CD4-positive, CD25-positive, alpha-beta regulatory T cell (primary cell): ENCODE data around the gene MRPS27. TPM values are rescaled to one million over a fixed set of nuclear protein-coding genes. Genes with fewer than 3 reads are reported as not detected.
"Not testable (repeated sequence)": the region's sequence is repeated elsewhere in the genome, so short reads cannot be mapped to it uniquely, and the experiment has no call there.

Experiments
- ATAC-seq, 2 donors: fragments of 150-1000 bp; cut with Tn5 transposase; one replicate each; pipeline ENCODE4 v1.10.0; 2021; ENCODE audit warnings: low read depth in 2 of 2, moderate number of reproducible peaks in 2 of 2, moderate library complexity in 1 of 2
- DNase-seq, 3 donors: peaks; one replicate each; pipeline versions ENCODE4 v3.0.0 to v3.0.0-alpha.2; 2012 to 2022; ENCODE audit warnings: mixed read lengths in 1 of 3
- H3K27ac ChIP-seq: one replicate; pipeline ENCODE4 v1.7.0; 2013; ENCODE audit warnings: mild to moderate bottlenecking, low read length; ENCODE audit not compliant: insufficient read depth, poor library complexity, severe bottlenecking
- H3K27me3 ChIP-seq: one replicate; pipeline ENCODE4 v1.7.0; 2013; ENCODE audit warnings: low read length; ENCODE audit not compliant: control insufficient read depth, insufficient read depth
- H3K36me3 ChIP-seq: one replicate; pipeline ENCODE4 v1.7.0; 2013; ENCODE audit warnings: mild to moderate bottlenecking, low read length, moderate library complexity; ENCODE audit not compliant: control insufficient read depth, insufficient read depth
- H3K4me1 ChIP-seq: 2 replicates; pipeline ENCODE4 v1.7.0; 2013; ENCODE audit warnings: mild to moderate bottlenecking, low read length; ENCODE audit not compliant: insufficient read depth, control insufficient read depth, poor library complexity, severe bottlenecking
- H3K4me3 ChIP-seq: one replicate; pipeline ENCODE4 v1.7.0; 2013; ENCODE audit warnings: low read depth, mild to moderate bottlenecking, low read length, moderate library complexity
- H3K9me3 ChIP-seq, 2 experiments: 1 replicate in 1 of 2; 2 replicates in 1 of 2; pipeline ENCODE4 v1.7.0; 2013; ENCODE audit warnings: low read length in 2 of 2, mild to moderate bottlenecking in 1 of 2, moderate library complexity in 1 of 2; ENCODE audit not compliant: control insufficient read depth in 2 of 2
- H3K27ac Mint-ChIP-seq, 3 donors: one replicate each; pipeline ENCODE4 v1.8.0; 2020 to 2022; ENCODE audit warnings: mild to moderate bottlenecking in 3 of 3, mixed read lengths in 3 of 3, moderate library complexity in 2 of 3
- H3K27me3 Mint-ChIP-seq: one replicate; pipeline ENCODE4 v1.8.0; 2022; ENCODE audit warnings: mild to moderate bottlenecking, mixed read lengths
- H3K36me3 Mint-ChIP-seq: one replicate; pipeline ENCODE4 v1.8.0; 2020; ENCODE audit warnings: mixed read lengths
- H3K4me1 Mint-ChIP-seq, 4 donors: one replicate each; pipeline ENCODE4 v1.8.0; 2020 to 2022; ENCODE audit warnings: mixed read lengths in 4 of 4, mild to moderate bottlenecking in 1 of 4
- H3K4me3 Mint-ChIP-seq, 4 donors: one replicate each; pipeline ENCODE4 v1.8.0; 2020 to 2022; ENCODE audit warnings: mild to moderate bottlenecking in 4 of 4, mixed read lengths in 4 of 4, moderate library complexity in 3 of 4
- H3K9me3 Mint-ChIP-seq, 7 donors: one replicate each; pipeline ENCODE4 v1.8.0; 2020 to 2022; ENCODE audit warnings: mixed read lengths in 7 of 7, mild to moderate bottlenecking in 3 of 7, moderate library complexity in 2 of 7
- polyA plus RNA-seq, 4 donors: library from polyadenylated mRNA; unstranded; fragments of 300-500 nt; fragmentation: Illumina TruSeq; gene quantifications; one replicate each; pipeline ENCODE4 v1.2.3, GENCODE V29; 2021
- total RNA-seq: library from RNA; stranded (reverse); gene quantifications from one replicate; pipeline ENCODE4 v1.2.3, GENCODE V29; 2022

MRPS27 gene
- total and polyA plus RNA-seq, 5 donors from 2014 or later, result 36.2 to 53.1 (median 42.5) TPM

DNA sequence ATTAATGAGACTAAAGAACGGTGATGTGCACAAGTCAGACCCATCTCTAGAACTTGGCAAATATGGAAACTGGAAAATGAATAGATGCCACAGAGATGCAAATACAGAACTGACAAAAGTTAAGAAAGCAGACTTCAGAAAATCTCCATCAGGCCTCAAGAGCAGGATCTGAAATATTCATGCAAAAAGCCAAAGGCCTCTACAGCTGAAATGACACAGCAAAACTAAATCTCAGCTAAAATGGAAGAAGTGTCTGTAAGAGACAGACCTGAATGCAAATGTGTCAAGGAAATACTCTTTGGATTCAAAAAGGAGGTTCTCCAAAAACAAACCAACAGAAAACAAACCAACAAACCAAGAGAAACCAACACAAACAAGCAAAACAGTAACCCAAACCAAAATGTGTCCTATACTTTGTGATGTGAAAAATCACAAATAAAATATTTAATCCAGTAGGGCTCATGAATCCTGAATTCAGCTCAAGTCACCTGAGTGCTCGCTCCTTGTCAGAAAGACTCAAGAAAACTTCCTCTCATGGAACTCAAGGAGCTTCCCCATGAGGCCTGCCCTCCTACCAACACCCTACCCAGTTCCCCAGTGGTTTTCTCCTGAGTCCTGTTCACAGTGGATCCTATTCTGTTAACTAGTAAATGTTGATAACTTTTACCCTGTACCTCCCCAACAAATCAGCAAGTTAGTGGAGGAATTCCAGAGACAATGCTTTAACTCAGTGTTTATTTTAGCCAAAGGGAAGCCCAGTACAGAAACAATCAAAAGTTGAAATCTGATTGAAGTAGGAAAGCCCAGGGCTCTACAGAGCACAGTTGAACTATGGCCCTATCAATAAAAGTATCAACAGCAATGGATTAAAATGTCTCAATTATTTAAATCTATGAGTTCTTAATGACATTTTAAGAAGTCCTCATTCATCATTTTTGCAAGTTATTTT, 14.6 kb downstream of the MRPS27 start:
- H3K27me3 Mint-ChIP-seq, result no peaks in the 10 kb centered on the region
- H3K36me3 Mint-ChIP-seq, result peaks cover 7% of the 10 kb centered on the region
- H3K27ac Mint-ChIP-seq, result peak overlapping the region in 1 of 3 donors; percentile 60
- H3K4me3 Mint-ChIP-seq, result peak overlapping the region in 2 of 4 donors; percentile 38 to 82
- H3K4me1 ChIP-seq, result peaks cover 14% of the 10 kb centered on the region
- H3K36me3 ChIP-seq, result peaks cover 14% of the 10 kb centered on the region
- DNase-seq, result no peak
- no peaks in the 10 kb centered on the region for H3K9me3 Mint-ChIP-seq
- no peak overlapping the region for H3K27ac ChIP-seq
- H3K4me3 ChIP-seq, result no peak overlapping the region
- H3K4me1 Mint-ChIP-seq, result peaks cover 26 to 36% (median 32%) of the 10 kb centered on the region in 4 donors
- no peaks in the 10 kb centered on the region for H3K27me3 ChIP-seq
- no peak for ATAC-seq
- no peaks in the 10 kb centered on the region for H3K9me3 ChIP-seq

- H3K36me3 ChIP-seq, result peaks cover 5% of the 10 kb centered on the region
- peaks cover 2% of the 10 kb centered on the region for H3K4me1 ChIP-seq
- Mint-ChIP-seq H3K9me3 (no peaks in the 10 kb centered on the region), H3K27me3 (no peaks in the 10 kb centered on the region), H3K4me1 (peaks cover 32 to 41% (median 36%) of the 10 kb centered on the region in 4 donors), H3K27ac (no peak overlapping the region), H3K4me3 (no peak overlapping the region), H3K36me3 (peaks cover 22% of the 10 kb centered on the region)
- no peaks in the 10 kb centered on the region for H3K9me3 ChIP-seq
- DNase-seq (no peak), ATAC-seq (no peak)
- H3K4me3 ChIP-seq, result no peak overlapping the region
- no peak overlapping the region for H3K27ac ChIP-seq
- no peaks in the 10 kb centered on the region for H3K27me3 ChIP-seq
These were observed 17.9 kb downstream of the MRPS27 start for GRCh38 chr5:72302171-72302570.

GRCh38 chr5:72301557-72301956, 18.5 kb downstream of the MRPS27 start:
- Histone ChIP-seq H3K36me3 (peaks cover 7% of the 10 kb centered on the region), H3K9me3 (no peaks in the 10 kb centered on the region), H3K4me3 (no peak overlapping the region), H3K27me3 (no peaks in the 10 kb centered on the region), H3K4me1 (no peaks in the 10 kb centered on the region), H3K27ac (no peak overlapping the region)
- DNase-seq, result no peak
- no peaks in the 10 kb centered on the region for H3K27me3 Mint-ChIP-seq
- H3K9me3 Mint-ChIP-seq, result no peaks in the 10 kb centered on the region
- peaks cover 28% of the 10 kb centered on the region for H3K36me3 Mint-ChIP-seq
- H3K4me1 Mint-ChIP-seq, result peaks cover 32 to 44% (median 37%) of the 10 kb centered on the region in 4 donors
- no peak overlapping the region for H3K27ac Mint-ChIP-seq
- no peak overlapping the region for H3K4me3 Mint-ChIP-seq
- no peak for ATAC-seq

- Mint-ChIP-seq H3K9me3 (no peaks in the 10 kb centered on the region), H3K4me3 (peak overlapping the region in 1 of 4 donors; percentile 22), H3K4me1 (peaks cover 31 to 44% (median 37%) of the 10 kb centered on the region in 4 donors), H3K27ac (no peak overlapping the region), H3K27me3 (no peaks in the 10 kb centered on the region), H3K36me3 (peaks cover 34% of the 10 kb centered on the region)
- DNase-seq (no peak), ATAC-seq (no peak)
- no peak overlapping the region for H3K4me3 ChIP-seq
- H3K9me3 ChIP-seq, result no peaks in the 10 kb centered on the region
- H3K27ac ChIP-seq, result no peak overlapping the region
- peaks cover 14% of the 10 kb centered on the region for H3K36me3 ChIP-seq
- no peaks in the 10 kb centered on the region for H3K27me3 ChIP-seq
- H3K4me1 ChIP-seq, result no peaks in the 10 kb centered on the region
These were observed 19.3 kb downstream of the MRPS27 start for GRCh38 chr5:72300590-72301339.

GRCh38 chr5:72298711-72299110, 21.3 kb downstream of the MRPS27 start:
- Histone ChIP-seq H3K4me1 (no peaks in the 10 kb centered on the region), H3K4me3 (no peak overlapping the region), H3K27me3 (no peaks in the 10 kb centered on the region), H3K36me3 (peaks cover 20% of the 10 kb centered on the region), H3K9me3 (no peaks in the 10 kb centered on the region), H3K27ac (no peak overlapping the region)
- Mint-ChIP-seq H3K4me1 (peaks cover 18 to 37% (median 27%) of the 10 kb centered on the region in 4 donors), H3K4me3 (no peak overlapping the region), H3K36me3 (peaks cover 45% of the 10 kb centered on the region), H3K27me3 (no peaks in the 10 kb centered on the region), H3K9me3 (no peaks in the 10 kb centered on the region), H3K27ac (no peak overlapping the region)
- DNase-seq (no peak), ATAC-seq (no peak)

DNA sequence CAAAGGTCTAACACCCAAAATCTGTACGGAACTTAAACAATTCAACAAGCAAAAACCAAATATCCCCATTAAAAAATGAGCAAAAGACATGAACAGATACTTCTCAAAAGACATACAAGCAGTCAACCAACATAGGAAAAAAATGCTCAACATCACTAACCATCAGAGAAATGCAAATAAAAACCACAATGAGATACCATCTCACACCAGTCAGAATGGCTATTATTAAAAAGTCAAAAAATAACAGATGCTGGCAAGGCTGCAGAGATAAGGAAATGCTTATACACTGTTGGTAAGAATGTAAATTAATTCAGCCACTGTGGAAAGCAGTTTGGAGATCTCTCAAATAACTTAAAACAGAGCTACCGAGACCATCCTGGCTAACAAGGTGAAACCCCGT, 21.9 kb downstream of the MRPS27 start:
- H3K9me3 Mint-ChIP-seq, H3K27ac ChIP-seq, H3K9me3 ChIP-seq, H3K27me3 Mint-ChIP-seq, H3K27me3 ChIP-seq, ATAC-seq, H3K4me1 ChIP-seq, DNase-seq, H3K4me3 ChIP-seq: not testable (repeated sequence)
- H3K4me3 Mint-ChIP-seq, result peak overlapping the region in 1 of 4 donors; percentile 36
- H3K4me1 Mint-ChIP-seq, result peaks cover 18 to 37% (median 26%) of the 10 kb centered on the region in 4 donors
- H3K36me3 ChIP-seq, result peaks cover 20% of the 10 kb centered on the region
- H3K27ac Mint-ChIP-seq, result peak overlapping the region in 2 of 3 donors; percentile 53 to 75
- peaks cover 48% of the 10 kb centered on the region for H3K36me3 Mint-ChIP-seq

GRCh38 chr5:72296256-72296655, 23.8 kb downstream of the MRPS27 start:
- no peaks in the 10 kb centered on the region for H3K9me3 ChIP-seq
- Mint-ChIP-seq H3K27me3 (no peaks in the 10 kb centered on the region), H3K27ac (no peak overlapping the region), H3K9me3 (no peaks in the 10 kb centered on the region), H3K4me3 (no peak overlapping the region), H3K36me3 (peaks cover 48% of the 10 kb centered on the region), H3K4me1 (peaks cover 12 to 32% (median 21%) of the 10 kb centered on the region in 4 donors)
- peaks cover 24% of the 10 kb centered on the region for H3K36me3 ChIP-seq
- H3K4me3 ChIP-seq, result no peak overlapping the region
- H3K4me1 ChIP-seq, result no peaks in the 10 kb centered on the region
- no peak for ATAC-seq
- H3K27ac ChIP-seq, result no peak overlapping the region
- H3K27me3 ChIP-seq, result no peaks in the 10 kb centered on the region
- no peak for DNase-seq
